Lung (tissue), 12 donors: ENCODE data around the gene AMDHD1. TPM values are rescaled to one million over a fixed set of nuclear protein-coding genes. Genes with fewer than 3 reads are reported as not detected.
A peak's percentile ranks its signal among the peaks of the same experiment; 100 is the strongest.

Experiments
- ATAC-seq: fragments of 200-7000 bp; cut with Tn5 transposase; one replicate; pipeline ENCODE4 v1.9.1; 2020; ENCODE audit warnings: moderate number of reproducible peaks; ENCODE audit not compliant: insufficient read depth, low FRiP score
- DNase-seq, 3 donors: peaks; one replicate each; pipeline ENCODE4 v3.0.0-alpha.2; 2013 to 2017
- H3K27ac ChIP-seq, 2 donors: one replicate each; pipeline ENCODE4 v1.5.1; 2013; ENCODE audit warnings: mild to moderate bottlenecking in 2 of 2, moderate library complexity in 2 of 2, control low read depth in 1 of 2, inconsistent platforms in 1 of 2, low read depth in 1 of 2, low read length in 1 of 2
- H3K27me3 ChIP-seq, 3 donors: one replicate each; pipeline ENCODE4 v1.5.1; 2013; ENCODE audit warnings: low read length in 2 of 3; ENCODE audit not compliant: control insufficient read depth in 3 of 3, insufficient read depth in 3 of 3
- H3K36me3 ChIP-seq, 4 donors: one replicate each; pipeline ENCODE4 v1.5.1; 2013; ENCODE audit warnings: low read length in 4 of 4, mild to moderate bottlenecking in 1 of 4, moderate library complexity in 1 of 4; ENCODE audit not compliant: control insufficient read depth in 4 of 4, insufficient read depth in 4 of 4
- H3K4me1 ChIP-seq, 5 donors: one replicate each; pipeline ENCODE4 v1.5.1; 2013; ENCODE audit warnings: low read length in 5 of 5, mild to moderate bottlenecking in 2 of 5, moderate library complexity in 1 of 5; ENCODE audit not compliant: control insufficient read depth in 5 of 5, insufficient read depth in 5 of 5
- H3K4me3 ChIP-seq: one replicate; pipeline ENCODE4 v1.5.1; 2013; ENCODE audit warnings: mild to moderate bottlenecking, control low read depth, moderate library complexity
- H3K9ac ChIP-seq, 2 donors: one replicate each; pipeline ENCODE4 v1.5.1; 2013; ENCODE audit warnings: low read length in 2 of 2, control low read depth in 1 of 2; ENCODE audit not compliant: insufficient read depth in 1 of 2
- H3K9me3 ChIP-seq, 4 donors: one replicate each; pipeline ENCODE4 v1.5.1; 2013; ENCODE audit warnings: low read length in 3 of 4, mild to moderate bottlenecking in 1 of 4, moderate library complexity in 1 of 4; ENCODE audit not compliant: control insufficient read depth in 4 of 4, insufficient read depth in 3 of 4
- WGBS, 2 donors: extraction: QIAGEN DNeasy Blood & Tissue Kit; methylation state at CpG; one replicate each; pipeline ENCODE4 v1.1.7; 2013; 5-methylcytosine and 5-hydroxymethylcytosine counted together
- polyA plus RNA-seq, 2 donors: library from polyadenylated mRNA; stranded (reverse); fragments of 200-250 nt; gene quantifications; one replicate each; pipeline ENCODE4 v1.2.1, GENCODE V29; 2013
- total RNA-seq, 2 donors: library from RNA; depleted of rRNA in 1 of 2; stranded (reverse); fragments of >200 nt in 1 of 2; gene quantifications; one replicate each; pipeline ENCODE4 v1.2.1, GENCODE V29; 2014 to 2021
- TF ChIP-seq, protein P1 (sequence below): IDR thresholded peaks from 2 replicates; pipeline ENCODE4 v1.5.1; 2012; ENCODE audit warnings: mild to moderate bottlenecking; ENCODE audit errors: control extremely low read depth, extremely low read depth
- donor health status: control.
- donor health status: control.
- donor health status: Bipolar disorder and iron deficiency.
- donor health status: healthy.
- donor health status: DM: yes; HTN: yes; CAD: no.

AMDHD1 gene
- total and polyA plus RNA-seq, 4 donors, result 0.51 to 1.9 (median 1.2) TPM

DNA sequence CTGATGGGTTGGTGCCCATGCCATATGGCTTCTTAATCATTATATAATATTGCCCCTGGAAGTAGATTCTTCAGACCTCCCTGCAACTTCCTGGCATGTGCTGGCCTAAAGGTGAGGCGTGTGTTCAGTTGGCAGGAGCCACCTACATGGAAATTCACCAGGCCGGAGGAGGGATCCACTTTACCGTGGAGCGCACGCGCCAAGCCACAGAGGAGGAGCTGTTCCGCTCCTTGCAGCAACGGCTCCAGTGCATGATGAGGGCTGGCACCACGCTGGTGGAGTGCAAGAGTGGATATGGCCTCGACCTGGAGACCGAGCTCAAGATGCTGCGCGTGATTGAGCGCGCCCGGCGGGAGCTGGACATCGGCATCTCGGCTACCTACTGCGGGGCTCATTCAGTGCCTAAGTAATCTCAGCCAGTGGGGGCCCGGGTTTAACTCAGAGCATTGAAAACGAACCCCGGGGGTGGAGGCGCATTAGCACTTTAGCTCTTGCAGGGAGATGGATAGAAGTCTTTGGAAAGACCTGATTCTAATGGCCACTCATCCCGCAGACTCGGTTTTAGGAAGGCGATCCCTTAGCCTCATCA lies 13.5 kb downstream of the AMDHD1 start:
- Histone ChIP-seq H3K36me3 (no peaks in the 10 kb centered on the region), H3K4me3 (no peak overlapping the region), H3K27me3 (peaks cover 0 to 3% (median 2%) of the 10 kb centered on the region in 3 donors), H3K9me3 (no peaks in the 10 kb centered on the region), H3K27ac (no peak overlapping the region), H3K4me1 (no peaks in the 10 kb centered on the region), H3K9ac (no peak overlapping the region)
- ATAC-seq (no peak), DNase-seq (no peak)
- TF ChIP-seq, protein P1, sequence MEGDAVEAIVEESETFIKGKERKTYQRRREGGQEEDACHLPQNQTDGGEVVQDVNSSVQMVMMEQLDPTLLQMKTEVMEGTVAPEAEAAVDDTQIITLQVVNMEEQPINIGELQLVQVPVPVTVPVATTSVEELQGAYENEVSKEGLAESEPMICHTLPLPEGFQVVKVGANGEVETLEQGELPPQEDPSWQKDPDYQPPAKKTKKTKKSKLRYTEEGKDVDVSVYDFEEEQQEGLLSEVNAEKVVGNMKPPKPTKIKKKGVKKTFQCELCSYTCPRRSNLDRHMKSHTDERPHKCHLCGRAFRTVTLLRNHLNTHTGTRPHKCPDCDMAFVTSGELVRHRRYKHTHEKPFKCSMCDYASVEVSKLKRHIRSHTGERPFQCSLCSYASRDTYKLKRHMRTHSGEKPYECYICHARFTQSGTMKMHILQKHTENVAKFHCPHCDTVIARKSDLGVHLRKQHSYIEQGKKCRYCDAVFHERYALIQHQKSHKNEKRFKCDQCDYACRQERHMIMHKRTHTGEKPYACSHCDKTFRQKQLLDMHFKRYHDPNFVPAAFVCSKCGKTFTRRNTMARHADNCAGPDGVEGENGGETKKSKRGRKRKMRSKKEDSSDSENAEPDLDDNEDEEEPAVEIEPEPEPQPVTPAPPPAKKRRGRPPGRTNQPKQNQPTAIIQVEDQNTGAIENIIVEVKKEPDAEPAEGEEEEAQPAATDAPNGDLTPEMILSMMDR, result no peak
- 78 to 83% methylated on average over 27 of the region's 27 CpGs for WGBS, 2 donors

DNA sequence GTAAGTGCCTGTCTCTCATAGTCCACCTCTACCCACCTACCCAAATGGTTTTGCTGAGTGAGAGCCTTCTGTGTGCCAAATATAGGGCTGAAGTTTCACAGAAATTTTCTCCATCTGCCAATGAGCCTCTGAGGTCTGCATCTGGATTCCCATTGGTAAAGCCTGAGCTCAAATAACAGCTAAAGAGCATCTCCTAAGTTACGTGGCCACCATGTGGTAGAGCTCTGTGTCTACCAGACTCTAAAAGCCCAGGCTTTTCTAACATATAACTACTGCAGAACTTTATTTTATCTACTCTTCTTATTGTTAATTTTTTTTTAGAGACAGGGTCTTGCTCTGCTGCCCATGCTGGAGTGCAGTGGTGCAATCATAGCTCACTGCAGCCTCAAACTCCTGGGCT lies 16.0 kb downstream of the AMDHD1 start:
- H3K4me1 ChIP-seq, result no peaks in the 10 kb centered on the region
- H3K9ac ChIP-seq, result no peak overlapping the region
- no peak for ATAC-seq
- no peak overlapping the region for H3K4me3 ChIP-seq
- DNase-seq, result peak in 1 of 3 donors; percentile 9
- WGBS, 2 donors, result 70 to 80% methylated on average over 1 of the region's 1 CpG
- H3K27me3 ChIP-seq, result peaks cover 0 to 3% (median 2%) of the 10 kb centered on the region in 3 donors
- TF ChIP-seq, protein P1, result no peak
- H3K9me3 ChIP-seq, result no peaks in the 10 kb centered on the region
- H3K36me3 ChIP-seq, result no peaks in the 10 kb centered on the region
- no peak overlapping the region for H3K27ac ChIP-seq

- Histone ChIP-seq H3K9me3 (no peaks in the 10 kb centered on the region), H3K9ac (no peak overlapping the region), H3K4me3 (no peak overlapping the region), H3K27ac (no peak overlapping the region), H3K36me3 (no peaks in the 10 kb centered on the region), H3K27me3 (peaks cover 0 to 2% (median 0%) of the 10 kb centered on the region in 3 donors), H3K4me1 (no peaks in the 10 kb centered on the region)
- TF ChIP-seq, protein P1, result no peak
- no peak for DNase-seq
- no peak for ATAC-seq
- WGBS, 2 donors, result 58 to 62% methylated on average over 5 of the region's 5 CpGs
These were observed 17.1 kb downstream of the AMDHD1 start for GRCh38 chr12:95960241-95960640.

GRCh38 chr12:95962222-95962621 lies 19.1 kb downstream of the AMDHD1 start:
- no peak for ATAC-seq
- 79 to 83% methylated on average over 7 of the region's 7 CpGs for WGBS, 2 donors
- no peak for DNase-seq
- Histone ChIP-seq H3K27me3 (no peaks in the 10 kb centered on the region), H3K9me3 (peaks cover 0 to 2% (median 0%) of the 10 kb centered on the region in 4 donors), H3K27ac (no peak overlapping the region), H3K4me3 (no peak overlapping the region), H3K36me3 (no peaks in the 10 kb centered on the region), H3K4me1 (no peaks in the 10 kb centered on the region), H3K9ac (no peak overlapping the region)
- TF ChIP-seq, protein P1, result no peak
